SK-N-SH (cell line): Measurements from ENCODE around the gene SMIM13. TPM values are rescaled to one million over a fixed set of nuclear protein-coding genes. Genes with fewer than 3 reads are reported as not detected.

Experiments
- CTCF ChIA-PET: fragments of 300-600, 350-600 bp; formaldehyde crosslinking; extraction: SDS; loops from one replicate; lab custom pipeline; 2021; lab: Yijun Ruan, JAX
- POLR2A ChIA-PET: fragments of 350-600 bp; sonication (Branson Sonifier 250); formaldehyde crosslinking; extraction: SDS; loops from one replicate; lab custom pipeline; 2020; ENCODE audit warnings: antibody characterized with exemption, inconsistent platforms; lab: Yijun Ruan, JAX
- DNase-seq: peaks from one replicate; pipeline ENCODE4 v3.0.0; 2012
- H2AFZ ChIP-seq: fragments of 200-600 bp; sonication (generic); 2 replicates; pipeline ENCODE4 v1.8.1; 2016; ENCODE audit warnings: antibody characterized with exemption, mild to moderate bottlenecking, low read depth
- H3F3A ChIP-seq: fragments of 200-600 bp; sonication (generic); replicated peaks from 2 replicates; pipeline ENCODE3; 2016; ENCODE audit warnings: antibody characterized with exemption, mild to moderate bottlenecking; ENCODE audit not compliant: insufficient read depth
- H3K27ac ChIP-seq, 2 experiments: fragments of 200-500 bp in 1 of 2; fragments of 200-600 bp in 1 of 2; sonication (Bioruptor generic) in 1 of 2; sonication (generic), shearing (Covaris generic) in 1 of 2; 2 replicates each; pipeline versions ENCODE4 v1.5.1 to v1.6.1; 2014 to 2016; ENCODE audit warnings: low read depth in 2 of 2, inconsistent platforms in 1 of 2, low read length in 1 of 2, mild to moderate bottlenecking in 1 of 2, mixed read lengths in 1 of 2
- H3K27me3 ChIP-seq: fragments of 200-600 bp; sonication (generic), shearing (Covaris generic); 2 replicates; pipeline ENCODE4 v1.6.1; 2016; ENCODE audit warnings: mixed run types; ENCODE audit not compliant: insufficient read depth
- H3K36me3 ChIP-seq, 2 experiments: fragments of 200-500 bp in 1 of 2; fragments of 200-600 bp in 1 of 2; sonication (Bioruptor generic) in 1 of 2; sonication (generic) in 1 of 2; replicated peaks in 1 of 2; 2 replicates each; pipeline versions ENCODE3 to v1.5.1; 2014 to 2016; ENCODE audit warnings: low read length in 1 of 2, mild to moderate bottlenecking in 1 of 2; ENCODE audit not compliant: insufficient read depth in 2 of 2, control insufficient read depth in 1 of 2
- H3K4me1 ChIP-seq, 2 experiments: fragments of 200-500 bp in 1 of 2; fragments of 200-600 bp in 1 of 2; sonication (Bioruptor generic) in 1 of 2; sonication (generic), shearing (Covaris generic) in 1 of 2; 2 replicates each; pipeline versions ENCODE4 v1.5.1 to v1.6.1; 2014 to 2016; ENCODE audit warnings: low read depth in 1 of 2, low read length in 1 of 2, mixed run types in 1 of 2; ENCODE audit not compliant: insufficient read depth in 2 of 2, control insufficient read depth in 1 of 2
- H3K4me2 ChIP-seq: fragments of 200-600 bp; sonication (generic), shearing (Covaris generic); 2 replicates; pipeline ENCODE4 v1.6.1; 2017; ENCODE audit warnings: mixed run types
- H3K4me3 ChIP-seq, 2 experiments: fragments of 200-500 bp in 1 of 2; fragments of 200-600 bp in 1 of 2; sonication (Bioruptor generic) in 1 of 2; sonication (generic), shearing (Covaris generic) in 1 of 2; 2 replicates each; pipeline versions ENCODE4 v1.5.1 to v1.8.1; 2014 to 2016; ENCODE audit warnings: low read depth in 2 of 2, inconsistent platforms in 1 of 2, low read length in 1 of 2, mild to moderate bottlenecking in 1 of 2, mixed read lengths in 1 of 2, moderate library complexity in 1 of 2
- H3K79me2 ChIP-seq: fragments of 200-600 bp; sonication (generic); 2 replicates; pipeline ENCODE4 v1.8.1; 2017; ENCODE audit warnings: mild to moderate bottlenecking; ENCODE audit not compliant: insufficient read depth
- H3K9ac ChIP-seq: fragments of 200-600 bp; sonication (generic); 2 replicates; pipeline ENCODE4 v1.6.1; 2017; ENCODE audit warnings: mixed run types
- H3K9me2 ChIP-seq: fragments of 200-600 bp; sonication (generic); 2 replicates; pipeline ENCODE4 v1.6.1; 2017; ENCODE audit warnings: mixed run types
- H3K9me3 ChIP-seq: fragments of 200-600 bp; sonication (generic); 2 replicates; pipeline ENCODE4 v1.6.1; 2017; ENCODE audit warnings: mixed run types, mild to moderate bottlenecking, moderate library complexity
- H4K20me1 ChIP-seq: fragments of 200-600 bp; sonication (generic); 2 replicates; pipeline ENCODE4 v1.6.1; 2017; ENCODE audit warnings: mild to moderate bottlenecking, mixed run types; ENCODE audit not compliant: insufficient read depth
- CHD2 ChIP-seq: fragments of 150-350 bp; IDR thresholded peaks from 2 replicates; pipeline ENCODE4 v1.6.1; 2018; ENCODE audit warnings: low read length; ENCODE audit not compliant: partially characterized antibody
- CTCF ChIP-seq: fragments of 200-600 bp; sonication (generic); IDR thresholded peaks from 2 replicates; pipeline ENCODE4 v1.6.1; 2017; ENCODE audit warnings: antibody characterized with exemption, mild to moderate bottlenecking, moderate library complexity
- FOXJ3 ChIP-seq: sonication (generic); formaldehyde crosslinking; IDR thresholded peaks from 2 replicates; pipeline ENCODE4 v1.5.1; 2020; ENCODE audit warnings: mild to moderate bottlenecking, missing genetic modification reagents
- FOXM1 ChIP-seq: IDR thresholded peaks from 2 replicates; pipeline ENCODE4 v1.4.0; 2012; ENCODE audit warnings: low read depth, mild to moderate bottlenecking
- GATA2 ChIP-seq: sonication (generic); formaldehyde crosslinking; IDR thresholded peaks from 2 replicates; pipeline ENCODE4 v1.5.0; 2020; ENCODE audit warnings: mild to moderate bottlenecking, missing genetic modification reagents
- JUND ChIP-seq: IDR thresholded peaks from 2 replicates; pipeline ENCODE4 v1.4.0; 2012
- RAD21 ChIP-seq: IDR thresholded peaks from 2 replicates; pipeline ENCODE4 v1.6.1; 2012; ENCODE audit warnings: mild to moderate bottlenecking, low read length
- RCOR1 ChIP-seq: fragments of 150-350 bp; IDR thresholded peaks from 2 replicates; pipeline ENCODE4 v1.6.1; 2017; ENCODE audit warnings: antibody characterized with exemption, low read length
- RFX5 ChIP-seq: IDR thresholded peaks from 2 replicates; pipeline ENCODE4 v1.6.1; 2012; ENCODE audit warnings: mild to moderate bottlenecking, improper control_type of control experiment, low read length
- TCF12 ChIP-seq: IDR thresholded peaks from 2 replicates; pipeline ENCODE4 v1.4.0; 2012
- TEAD4 ChIP-seq: IDR thresholded peaks from 2 replicates; pipeline ENCODE4 v1.4.0; 2012; ENCODE audit warnings: mild to moderate bottlenecking, borderline replicate concordance; ENCODE audit not compliant: insufficient read depth
- USF1 ChIP-seq: IDR thresholded peaks from 2 replicates; pipeline ENCODE4 v1.4.0; 2012; ENCODE audit warnings: low read depth, borderline replicate concordance
- YY1 ChIP-seq: IDR thresholded peaks from 2 replicates; pipeline ENCODE4 v1.4.0; 2012; ENCODE audit warnings: low read depth, mild to moderate bottlenecking
- WGBS: methylation state at CpG from one replicate; pipeline ENCODE4 v1.1.6; 2017; ENCODE audit warnings: low lambda C conversion rate; 5-methylcytosine and 5-hydroxymethylcytosine counted together
- polyA plus RNA-seq, 3 experiments: library from polyadenylated mRNA; depleted of rRNA; stranded (reverse); fragments of >200 nt; gene quantifications; 2 replicates each; pipeline ENCODE4 v1.2.3, GENCODE V29; 2012
- TF ChIP-seq, protein P1 (sequence below): fragments of 150-350 bp; IDR thresholded peaks from 2 replicates; pipeline ENCODE4 v1.6.1; 2016; ENCODE audit warnings: mild to moderate bottlenecking, low read depth, low read length

Gene SMIM13
- polyA plus RNA-seq, 1 of the 3 experiments (the other 2 are of a cell fraction): 2.1 TPM

DNA sequence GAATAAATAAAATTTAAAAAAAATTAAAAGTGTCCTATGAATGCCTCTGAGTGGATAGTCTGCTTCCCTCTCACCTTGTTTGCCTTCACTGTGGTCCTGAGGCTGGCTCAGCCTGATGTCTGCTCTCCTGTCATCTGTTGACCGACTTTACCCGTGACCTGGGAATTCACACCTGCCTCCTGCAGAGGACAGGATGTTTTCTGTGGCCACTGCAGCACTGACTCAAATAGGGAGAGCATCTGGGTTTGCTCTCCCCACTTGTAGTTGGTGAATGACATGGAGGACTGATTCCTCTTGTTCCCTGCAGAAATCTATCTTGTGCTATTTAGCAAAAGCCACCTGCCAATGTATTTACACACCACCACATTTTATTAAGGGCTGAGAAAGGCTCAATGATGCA lies 70.3 kb downstream of the SMIM13 start:
- Histone ChIP-seq H3F3A (peaks cover 26% of the 10 kb centered on the region), H3K36me3 (no peaks in the 10 kb centered on the region), H2AFZ (no peak overlapping the region), H3K79me2 (no peaks in the 10 kb centered on the region), H3K4me1 (peaks cover 10 to 11% of the 10 kb centered on the region in 2 experiments; a peak in 2 of 4 replicates), H3K9me3 (0 out of 2 replicates have a peak, but pooled peaks cover 6% of the 10 kb centered on the region), H3K9me2 (no peaks in the 10 kb centered on the region), H4K20me1 (no peaks in the 10 kb centered on the region), H3K27me3 (no peaks in the 10 kb centered on the region), H3K27ac (no peak overlapping the region), H3K4me3 (no peak overlapping the region), H3K9ac (no peak overlapping the region), H3K4me2 (no peak overlapping the region)
- WGBS: 100% methylated on average over 2 of the region's 2 CpGs
- CTCF ChIA-PET: interaction anchor here (1.2 kb wide), 1 partner anchor 333 kb away, joined by 3 read pairs; no protein-coding TSS in a partner anchor
- TF ChIP-seq FOXJ3: no peak
- no peak for TF ChIP-seq JUND
- no peak for TF ChIP-seq FOXM1
- TF ChIP-seq RCOR1: no peak
- TF ChIP-seq USF1: no peak
- no peak for TF ChIP-seq CHD2
- TF ChIP-seq, protein P1, sequence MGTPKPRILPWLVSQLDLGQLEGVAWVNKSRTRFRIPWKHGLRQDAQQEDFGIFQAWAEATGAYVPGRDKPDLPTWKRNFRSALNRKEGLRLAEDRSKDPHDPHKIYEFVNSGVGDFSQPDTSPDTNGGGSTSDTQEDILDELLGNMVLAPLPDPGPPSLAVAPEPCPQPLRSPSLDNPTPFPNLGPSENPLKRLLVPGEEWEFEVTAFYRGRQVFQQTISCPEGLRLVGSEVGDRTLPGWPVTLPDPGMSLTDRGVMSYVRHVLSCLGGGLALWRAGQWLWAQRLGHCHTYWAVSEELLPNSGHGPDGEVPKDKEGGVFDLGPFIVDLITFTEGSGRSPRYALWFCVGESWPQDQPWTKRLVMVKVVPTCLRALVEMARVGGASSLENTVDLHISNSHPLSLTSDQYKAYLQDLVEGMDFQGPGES: no peak
- no peak for TF ChIP-seq CTCF
- TF ChIP-seq GATA2 (CRISPR knock-in tag): no peak
- no peak for TF ChIP-seq YY1
- no peak for TF ChIP-seq TEAD4
- no peak for TF ChIP-seq TCF12
- no peak for TF ChIP-seq RAD21
- TF ChIP-seq RFX5: no peak
- no peak for DNase-seq
- POLR2A ChIA-PET: no interaction called here
